HG03095 (cell line): ENCODE measurements around the gene PAX3.

ENCODE experiments used
- ATAC-seq: cut with Tn5 transposase; IDR thresholded peaks from one replicate; pipeline ENCODE4 v1.9.1; 2021; ENCODE audit warnings: moderate library complexity; ENCODE audit not compliant: unreplicated experiment

The PAX3 gene

GRCh38 chr2:222271854-222272253 is 26.9 kb downstream of the PAX3 start:
- no peak for ATAC-seq

- ATAC-seq = no peak
These were observed 28.4 kb downstream of the PAX3 start for GRCh38 chr2:222270396-222270795.

- no peak for ATAC-seq
These were observed 29.7 kb downstream of the PAX3 start for GRCh38 chr2:222269132-222269531.

GRCh38 chr2:222268311-222268990 is 30.3 kb downstream of the PAX3 start:
- no peak for ATAC-seq

- ATAC-seq = no peak
These were observed 33.9 kb downstream of the PAX3 start for GRCh38 chr2:222264791-222265320.

- no peak for ATAC-seq
These were observed 37.3 kb downstream of the PAX3 start for GRCh38 chr2:222261504-222261903.

GRCh38 chr2:222257645-222258044 is 41.2 kb downstream of the PAX3 start:
- ATAC-seq = no peak

- no peak for ATAC-seq
These were observed 42.5 kb downstream of the PAX3 start for GRCh38 chr2:222256250-222256649.

- no peak for ATAC-seq
These were observed 43.7 kb downstream of the PAX3 start for GRCh38 chr2:222255090-222255489.

- no peak for ATAC-seq
These were observed 48.5 kb downstream of the PAX3 start for GRCh38 chr2:222250313-222250712.

- ATAC-seq = no peak
These were observed 49.4 kb downstream of the PAX3 start for GRCh38 chr2:222249444-222249843.

- no peak for ATAC-seq
These were observed 50.0 kb downstream of the PAX3 start for GRCh38 chr2:222248818-222249217.

- ATAC-seq = no peak
These were observed 50.5 kb downstream of the PAX3 start for GRCh38 chr2:222248256-222248655.

- no peak for ATAC-seq
These were observed 56.3 kb downstream of the PAX3 start for GRCh38 chr2:222242532-222242931.

- ATAC-seq = no peak
These were observed 57.5 kb downstream of the PAX3 start for GRCh38 chr2:222241128-222241870.

GRCh38 chr2:222240676-222241049 is 58.1 kb downstream of the PAX3 start:
- ATAC-seq = no peak

- ATAC-seq = no peak
These were observed 58.7 kb downstream of the PAX3 start for GRCh38 chr2:222239945-222240675.

- ATAC-seq = no peak
These were observed 59.7 kb downstream of the PAX3 start for GRCh38 chr2:222239091-222239490.

GRCh38 chr2:222238072-222238471 is 60.7 kb downstream of the PAX3 start:
- ATAC-seq = no peak

- no peak for ATAC-seq
These were observed 66.0 kb downstream of the PAX3 start for GRCh38 chr2:222232839-222233238.

- ATAC-seq = no peak
These were observed 66.4 kb downstream of the PAX3 start for GRCh38 chr2:222232372-222232771.

- no peak for ATAC-seq
These were observed 70.7 kb downstream of the PAX3 start for GRCh38 chr2:222228054-222228453.
